DOHH2 (cell line): ENCODE measurements around the gene TP63.

Source experiments
- H3F3A ChIP-seq: fragments of 200-600 bp; sonication (generic), shearing (Covaris generic); 2 replicates; pipeline ENCODE4 v1.6.0; 2016; ENCODE audit warnings: antibody characterized with exemption, mild to moderate bottlenecking; ENCODE audit not compliant: control insufficient read depth, insufficient read depth
- H3K27ac ChIP-seq: fragments of 200-600 bp; sonication (generic); 2 replicates; pipeline ENCODE4 v1.5.1; 2014; ENCODE audit warnings: low read depth, mild to moderate bottlenecking, low read length, moderate library complexity
- H3K27me3 ChIP-seq: fragments of 200-600 bp; sonication (generic); 2 replicates; pipeline ENCODE4 v1.6.1; 2014; ENCODE audit warnings: mild to moderate bottlenecking, low read length, mixed read lengths; ENCODE audit not compliant: control insufficient read depth
- H3K36me3 ChIP-seq: fragments of 200-600 bp; sonication (generic); 2 replicates; pipeline ENCODE4 v1.6.1; 2014; ENCODE audit warnings: mild to moderate bottlenecking, low read length, moderate library complexity, mixed read lengths; ENCODE audit not compliant: control insufficient read depth
- H3K4me1 ChIP-seq: fragments of 200-600 bp; sonication (generic); 2 replicates; pipeline ENCODE4 v1.6.1; 2014; ENCODE audit warnings: mild to moderate bottlenecking, low read length, mixed read lengths; ENCODE audit not compliant: control insufficient read depth
- H3K4me2 ChIP-seq: fragments of 200-600 bp; sonication (generic); 2 replicates; pipeline ENCODE4 v1.6.0; 2014; ENCODE audit warnings: mild to moderate bottlenecking, low read length, moderate library complexity
- H3K4me3 ChIP-seq: fragments of 200-600 bp; sonication (generic); 2 replicates; pipeline ENCODE4 v1.5.1; 2014; ENCODE audit warnings: mild to moderate bottlenecking, low read length, mixed read lengths
- H3K79me2 ChIP-seq: fragments of 200-600 bp; sonication (generic); 2 replicates; pipeline ENCODE4 v1.6.1; 2014; ENCODE audit warnings: mild to moderate bottlenecking, low read length, mixed read lengths; ENCODE audit not compliant: control insufficient read depth
- H3K9me2 ChIP-seq: fragments of 200-600 bp; sonication (generic); replicated peaks from 2 replicates; pipeline ENCODE4 v1.6.1; 2014; ENCODE audit warnings: mild to moderate bottlenecking, low read length, mixed read lengths; ENCODE audit not compliant: control insufficient read depth
- H3K9me3 ChIP-seq: fragments of 200-600 bp; sonication (generic); 2 replicates; pipeline ENCODE4 v1.6.1; 2014; ENCODE audit warnings: antibody characterized with exemption, low read length, mixed read lengths; ENCODE audit not compliant: control insufficient read depth, insufficient read depth
- H4K20me1 ChIP-seq: fragments of 200-600 bp; sonication (generic); 2 replicates; pipeline ENCODE4 v1.6.0; 2014; ENCODE audit warnings: low read depth, mild to moderate bottlenecking, antibody characterized with exemption, low read length, moderate library complexity; ENCODE audit not compliant: control insufficient read depth, insufficient read depth
- EZH2phosphoT487 ChIP-seq: fragments of 200-600 bp; sonication (generic); IDR thresholded peaks from 2 replicates; pipeline ENCODE4 v1.6.1; 2017; ENCODE audit warnings: borderline replicate concordance, mild to moderate bottlenecking, antibody characterized with exemption, low read length, moderate library complexity, mixed read lengths
- TF ChIP-seq, protein P1 (sequence below): fragments of 200-600 bp; sonication (generic); IDR thresholded peaks from one replicate; pipeline ENCODE4 v1.5.1; 2014; ENCODE audit warnings: antibody characterized with exemption, mild to moderate bottlenecking, low read depth, low read length; ENCODE audit not compliant: poor library complexity, severe bottlenecking

The TP63 gene

DNA sequence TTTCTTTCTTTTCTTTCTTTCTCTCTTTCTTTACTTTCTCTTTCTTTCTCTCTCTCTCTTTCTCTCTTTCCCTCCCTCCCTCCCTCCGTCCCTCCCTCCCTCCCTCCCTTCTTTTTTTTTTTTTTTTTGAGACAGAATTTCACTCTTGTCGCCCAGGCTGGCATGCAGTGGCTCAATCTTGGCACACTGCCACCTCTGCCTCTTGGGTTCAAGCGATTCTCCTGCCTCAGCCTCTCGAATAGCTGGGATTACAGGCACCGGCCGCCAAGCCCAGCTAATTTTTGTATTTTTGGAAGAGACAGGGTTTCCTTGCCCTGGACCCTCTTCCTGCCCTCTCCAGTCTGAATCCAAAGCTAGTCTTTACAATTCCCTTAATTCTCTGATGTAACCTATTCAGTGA lies 102.9 kb downstream of the TP63 start:
- H3K79me2 ChIP-seq: no peaks in the 10 kb centered on the region
- H3K4me3 ChIP-seq: no peak overlapping the region
- H3K9me3 ChIP-seq: no peaks in the 10 kb centered on the region
- H4K20me1 ChIP-seq: no peaks in the 10 kb centered on the region
- H3K4me2 ChIP-seq: no peak overlapping the region
- H3K27ac ChIP-seq: no peak overlapping the region
- no peaks in the 10 kb centered on the region for H3F3A ChIP-seq
- no peak for TF ChIP-seq EZH2phosphoT487
- TF ChIP-seq, protein P1, sequence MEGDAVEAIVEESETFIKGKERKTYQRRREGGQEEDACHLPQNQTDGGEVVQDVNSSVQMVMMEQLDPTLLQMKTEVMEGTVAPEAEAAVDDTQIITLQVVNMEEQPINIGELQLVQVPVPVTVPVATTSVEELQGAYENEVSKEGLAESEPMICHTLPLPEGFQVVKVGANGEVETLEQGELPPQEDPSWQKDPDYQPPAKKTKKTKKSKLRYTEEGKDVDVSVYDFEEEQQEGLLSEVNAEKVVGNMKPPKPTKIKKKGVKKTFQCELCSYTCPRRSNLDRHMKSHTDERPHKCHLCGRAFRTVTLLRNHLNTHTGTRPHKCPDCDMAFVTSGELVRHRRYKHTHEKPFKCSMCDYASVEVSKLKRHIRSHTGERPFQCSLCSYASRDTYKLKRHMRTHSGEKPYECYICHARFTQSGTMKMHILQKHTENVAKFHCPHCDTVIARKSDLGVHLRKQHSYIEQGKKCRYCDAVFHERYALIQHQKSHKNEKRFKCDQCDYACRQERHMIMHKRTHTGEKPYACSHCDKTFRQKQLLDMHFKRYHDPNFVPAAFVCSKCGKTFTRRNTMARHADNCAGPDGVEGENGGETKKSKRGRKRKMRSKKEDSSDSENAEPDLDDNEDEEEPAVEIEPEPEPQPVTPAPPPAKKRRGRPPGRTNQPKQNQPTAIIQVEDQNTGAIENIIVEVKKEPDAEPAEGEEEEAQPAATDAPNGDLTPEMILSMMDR: no peak
- no peaks in the 10 kb centered on the region for H3K4me1 ChIP-seq
- no peaks in the 10 kb centered on the region for H3K27me3 ChIP-seq
- H3K36me3 ChIP-seq: peaks cover 5% of the 10 kb centered on the region; the same call in 1 of the 2 replicates
- H3K9me2 ChIP-seq: no peaks in the 10 kb centered on the region; the same call in 1 of the 2 replicates

GRCh38 chr3:189735913-189736312 lies 104.7 kb downstream of the TP63 start:
- no peaks in the 10 kb centered on the region for H3K4me1 ChIP-seq
- H3K4me2 ChIP-seq: no peak overlapping the region
- no peaks in the 10 kb centered on the region for H3K27me3 ChIP-seq
- peaks cover 5% of the 10 kb centered on the region; the same call in 1 of the 2 replicates for H3K36me3 ChIP-seq
- no peaks in the 10 kb centered on the region for H3K79me2 ChIP-seq
- no peaks in the 10 kb centered on the region for H4K20me1 ChIP-seq
- no peak overlapping the region for H3K4me3 ChIP-seq
- TF ChIP-seq, protein P1: no peak
- TF ChIP-seq EZH2phosphoT487: no peak
- H3K27ac ChIP-seq: no peak overlapping the region
- H3F3A ChIP-seq: no peaks in the 10 kb centered on the region
- H3K9me3 ChIP-seq: no peaks in the 10 kb centered on the region
- no peaks in the 10 kb centered on the region for H3K9me2 ChIP-seq

DNA sequence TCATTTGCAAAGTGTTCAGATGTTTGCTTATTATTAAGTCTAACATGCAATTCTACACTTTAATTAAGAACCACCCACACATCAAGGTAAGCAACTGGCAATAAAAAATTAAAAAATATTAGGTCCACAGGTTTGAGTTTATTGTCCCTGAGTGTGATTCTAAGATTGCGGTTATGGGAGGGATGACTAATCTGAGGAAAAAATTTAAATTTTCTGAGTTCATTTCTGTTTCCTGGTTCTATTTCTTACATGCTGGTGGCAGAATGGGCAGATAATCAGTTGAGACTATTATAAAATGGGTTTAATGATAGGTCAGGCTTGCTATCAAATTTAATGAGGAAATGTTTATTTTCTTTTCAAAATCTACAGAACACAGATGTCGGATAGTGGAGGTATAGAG lies 105.9 kb downstream of the TP63 start:
- H3K36me3 ChIP-seq: peaks cover 5% of the 10 kb centered on the region; the same call in 1 of the 2 replicates
- no peak overlapping the region for H3K4me2 ChIP-seq
- H3K9me3 ChIP-seq: no peaks in the 10 kb centered on the region
- H3K4me1 ChIP-seq: no peaks in the 10 kb centered on the region
- H3F3A ChIP-seq: no peaks in the 10 kb centered on the region
- H4K20me1 ChIP-seq: no peaks in the 10 kb centered on the region
- H3K27me3 ChIP-seq: no peaks in the 10 kb centered on the region
- TF ChIP-seq, protein P1: no peak
- TF ChIP-seq EZH2phosphoT487: no peak
- no peaks in the 10 kb centered on the region for H3K9me2 ChIP-seq
- H3K79me2 ChIP-seq: no peaks in the 10 kb centered on the region
- no peak overlapping the region for H3K4me3 ChIP-seq
- no peak overlapping the region for H3K27ac ChIP-seq
